Lower lobe of right lung (tissue), 2 donors: Measurements from ENCODE around the gene CTNND2. TPM values are rescaled to one million over a fixed set of nuclear protein-coding genes. Genes with fewer than 3 reads are reported as not detected.

Source experiments
- ATAC-seq, 2 donors: fragments of 200-7000 bp; cut with Tn5 transposase; one replicate each; pipeline ENCODE4 v1.9.1; 2020 to 2022; ENCODE audit warnings: mild to moderate bottlenecking in 2 of 2, moderate library complexity in 2 of 2
- DNase-seq: peaks from one replicate; pipeline ENCODE4 v3.0.0-alpha.2; 2020
- H3K27ac ChIP-seq: fragments of 200-600 bp; one replicate; pipeline ENCODE4 v1.8.0; 2022
- H3K27me3 ChIP-seq: fragments of 200-600 bp; one replicate; pipeline ENCODE4 v1.8.0; 2022; ENCODE audit warnings: low read depth
- H3K36me3 ChIP-seq: fragments of 200-600 bp; one replicate; pipeline ENCODE4 v1.8.0; 2022; ENCODE audit warnings: mild to moderate bottlenecking
- H3K4me1 ChIP-seq: fragments of 200-600 bp; one replicate; pipeline ENCODE4 v1.8.0; 2022
- H3K4me3 ChIP-seq: fragments of 200-600 bp; one replicate; pipeline ENCODE4 v1.8.0; 2022; ENCODE audit warnings: mild to moderate bottlenecking
- H3K9me3 ChIP-seq: fragments of 200-600 bp; one replicate; pipeline ENCODE4 v1.8.0; 2022
- CTCF ChIP-seq: fragments of 200-600 bp; IDR thresholded peaks from one replicate; pipeline ENCODE4 v1.8.0; 2022; ENCODE audit warnings: antibody characterized with exemption, mild to moderate bottlenecking
- intact Hi-C: fragments of 100-400 bp; cut with DNase I; formaldehyde crosslinking; loops from one replicate; pipeline ENCODE4 v1.11.0; 2022
- total RNA-seq: library from RNA; stranded (reverse); fragmentation: NEBNext Ultra II Directional; extraction: Animal tissue kit (Norgen Biotek cat#: 25700); gene quantifications from one replicate; pipeline ENCODE4 v1.2.1, GENCODE V29; 2021
- donor health status: DM: no; HTN: yes; CAD: no; lungs with severe emphysema.

CTNND2 gene
- total RNA-seq, 1 donor from 2014 or later, result 6.0 TPM

GRCh38 chr5:11925701-11926100, 21.5 kb upstream of the CTNND2 start:
- ATAC-seq, result no peak

GRCh38 chr5:11922394-11922793, 18.1 kb upstream of the CTNND2 start:
- no peak for DNase-seq
- H3K27me3 ChIP-seq, result no peaks in the 10 kb centered on the region
- no peak for ATAC-seq
- intact Hi-C loops, result no loop called here
- no peaks in the 10 kb centered on the region for H3K36me3 ChIP-seq
- TF ChIP-seq CTCF, result no peak
- H3K27ac ChIP-seq, result no peak overlapping the region
- no peaks in the 10 kb centered on the region for H3K4me1 ChIP-seq
- H3K4me3 ChIP-seq, result no peak overlapping the region
- no peaks in the 10 kb centered on the region for H3K9me3 ChIP-seq

More at GRCh38 chr5:11925701-11926100, 21.5 kb upstream of the CTNND2 start:
- Histone ChIP-seq H3K9me3 (no peaks in the 10 kb centered on the region), H3K4me3 (no peak overlapping the region), H3K4me1 (no peaks in the 10 kb centered on the region), H3K27ac (no peak overlapping the region), H3K27me3 (no peaks in the 10 kb centered on the region), H3K36me3 (no peaks in the 10 kb centered on the region)
- TF ChIP-seq CTCF, result no peak
- DNase-seq, result no peak
- intact Hi-C loops, result no loop called here

GRCh38 chr5:11918463-11919045, 14.3 kb upstream of the CTNND2 start:
- intact Hi-C loops, result no loop called here
- Histone ChIP-seq H3K27ac (no peak overlapping the region), H3K27me3 (no peaks in the 10 kb centered on the region), H3K4me3 (no peak overlapping the region), H3K9me3 (no peaks in the 10 kb centered on the region), H3K36me3 (no peaks in the 10 kb centered on the region), H3K4me1 (no peaks in the 10 kb centered on the region)
- DNase-seq (no peak), ATAC-seq (no peak)
- no peak for TF ChIP-seq CTCF

- DNase-seq, result no peak
- H3K9me3 ChIP-seq, result no peaks in the 10 kb centered on the region
- intact Hi-C loops, result no loop called here
- no peaks in the 10 kb centered on the region for H3K36me3 ChIP-seq
- no peak overlapping the region for H3K27ac ChIP-seq
- ATAC-seq, result no peak
- H3K27me3 ChIP-seq, result peaks cover 16% of the 10 kb centered on the region
- no peak for TF ChIP-seq CTCF
- no peak overlapping the region for H3K4me3 ChIP-seq
- H3K4me1 ChIP-seq, result no peaks in the 10 kb centered on the region
Measured at GRCh38 chr5:11909471-11909870, 5.2 kb upstream of the CTNND2 start.

- Histone ChIP-seq H3K36me3 (no peaks in the 10 kb centered on the region), H3K9me3 (no peaks in the 10 kb centered on the region), H3K4me3 (no peak overlapping the region), H3K27ac (no peak overlapping the region), H3K27me3 (peaks cover 35% of the 10 kb centered on the region), H3K4me1 (no peaks in the 10 kb centered on the region)
- ATAC-seq (no peak), DNase-seq (no peak)
- intact Hi-C loops, result no loop called here
- TF ChIP-seq CTCF, result no peak
Measured at GRCh38 chr5:11906497-11906896, 2.3 kb upstream of the CTNND2 start.
